ENCODE data around the gene ARHGAP35. TPM values are rescaled to one million over a fixed set of nuclear protein-coding genes. Genes with fewer than 3 reads are reported as not detected.

ARHGAP35 gene
- total RNA-seq, 1 donor from 2014 or later = 86.0 TPM

DNA sequence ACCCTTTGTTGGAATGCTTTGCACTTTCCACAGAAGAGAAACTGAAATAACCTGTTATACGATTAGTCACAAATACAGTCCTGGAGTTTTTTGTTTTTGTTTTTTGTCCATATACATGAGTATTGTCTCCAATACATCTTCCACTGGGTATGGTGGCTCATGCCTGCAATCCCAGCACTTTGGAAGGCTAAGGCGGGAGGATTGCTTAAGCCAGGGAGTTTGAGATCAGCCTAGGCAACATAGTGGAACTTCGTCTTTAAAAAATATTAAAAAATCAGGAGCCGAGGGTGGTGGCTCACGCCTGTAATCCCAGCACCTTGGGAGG is 35.1 kb upstream of the ARHGAP35 start:
- peaks cover under 1% of the 10 kb centered on the region for H3K36me3 Mint-ChIP-seq (ENCODE audit: insufficient read depth)
- H3K4me1 Mint-ChIP-seq (ENCODE audit: low read depth) = no peaks in the 10 kb centered on the region
- peaks cover under 1% of the 10 kb centered on the region for H3K9me3 Mint-ChIP-seq (ENCODE audit: low read depth)
- H3K27ac Mint-ChIP-seq = no peak overlapping the region
- H3K27me3 Mint-ChIP-seq = peaks cover 7% of the 10 kb centered on the region
- TF ChIP-seq, protein P1, sequence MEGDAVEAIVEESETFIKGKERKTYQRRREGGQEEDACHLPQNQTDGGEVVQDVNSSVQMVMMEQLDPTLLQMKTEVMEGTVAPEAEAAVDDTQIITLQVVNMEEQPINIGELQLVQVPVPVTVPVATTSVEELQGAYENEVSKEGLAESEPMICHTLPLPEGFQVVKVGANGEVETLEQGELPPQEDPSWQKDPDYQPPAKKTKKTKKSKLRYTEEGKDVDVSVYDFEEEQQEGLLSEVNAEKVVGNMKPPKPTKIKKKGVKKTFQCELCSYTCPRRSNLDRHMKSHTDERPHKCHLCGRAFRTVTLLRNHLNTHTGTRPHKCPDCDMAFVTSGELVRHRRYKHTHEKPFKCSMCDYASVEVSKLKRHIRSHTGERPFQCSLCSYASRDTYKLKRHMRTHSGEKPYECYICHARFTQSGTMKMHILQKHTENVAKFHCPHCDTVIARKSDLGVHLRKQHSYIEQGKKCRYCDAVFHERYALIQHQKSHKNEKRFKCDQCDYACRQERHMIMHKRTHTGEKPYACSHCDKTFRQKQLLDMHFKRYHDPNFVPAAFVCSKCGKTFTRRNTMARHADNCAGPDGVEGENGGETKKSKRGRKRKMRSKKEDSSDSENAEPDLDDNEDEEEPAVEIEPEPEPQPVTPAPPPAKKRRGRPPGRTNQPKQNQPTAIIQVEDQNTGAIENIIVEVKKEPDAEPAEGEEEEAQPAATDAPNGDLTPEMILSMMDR (IDR thresholded peaks at IDR 0.05; ENCODE audit: unreplicated experiment) = no peak
- no peak for DNase-seq (ENCODE audit: low spot score, unreplicated experiment)
- H3K4me3 Mint-ChIP-seq (ENCODE audit: low read depth) = no peak overlapping the region

DNA sequence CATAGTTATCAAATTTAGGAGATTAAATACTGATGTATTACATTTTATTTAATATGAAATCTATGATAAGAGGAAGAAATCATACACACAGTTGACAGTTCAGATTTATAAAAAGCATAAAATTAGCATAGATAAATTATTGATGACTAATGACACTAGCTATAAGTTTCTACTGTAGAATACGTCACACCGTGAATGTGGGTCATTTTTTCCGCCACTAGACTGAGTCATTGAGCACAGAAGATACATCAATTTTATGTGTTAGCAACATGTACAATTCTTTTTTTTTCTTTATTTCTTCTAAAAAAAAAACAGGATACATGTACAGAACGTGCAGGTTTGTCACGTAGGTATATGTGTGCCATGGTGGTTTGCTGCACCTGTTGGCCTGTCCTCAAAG is 32.3 kb upstream of the ARHGAP35 start:
- H3K27ac Mint-ChIP-seq = no peak overlapping the region
- H3K27me3 Mint-ChIP-seq = peaks cover 10% of the 10 kb centered on the region
- H3K36me3 Mint-ChIP-seq (ENCODE audit: insufficient read depth) = peaks cover 2% of the 10 kb centered on the region
- H3K4me3 Mint-ChIP-seq (ENCODE audit: low read depth) = no peak overlapping the region
- DNase-seq (ENCODE audit: low spot score, unreplicated experiment) = no peak
- TF ChIP-seq, protein P1 (IDR thresholded peaks at IDR 0.05; ENCODE audit: unreplicated experiment) = no peak
- no peaks in the 10 kb centered on the region for H3K4me1 Mint-ChIP-seq (ENCODE audit: low read depth)
- H3K9me3 Mint-ChIP-seq (ENCODE audit: low read depth) = peaks cover 6% of the 10 kb centered on the region

DNA sequence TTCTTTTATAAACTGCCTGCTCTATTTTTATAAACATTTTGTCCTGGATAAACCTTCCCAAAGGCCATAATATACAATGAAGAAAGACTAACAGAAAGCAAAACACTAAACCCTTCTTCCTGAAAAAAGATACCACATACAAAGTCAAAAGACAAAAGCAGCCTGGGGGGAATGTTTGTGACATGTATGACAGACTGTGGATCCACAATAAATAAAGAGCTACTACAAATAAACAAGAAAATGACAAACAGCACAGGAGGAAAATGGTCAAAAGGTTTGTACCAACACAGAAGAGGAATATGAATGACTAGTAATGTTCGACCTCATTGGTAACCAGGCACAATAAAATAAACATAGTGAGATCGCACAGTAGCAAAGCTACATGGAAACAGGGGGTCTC is 29.9 kb upstream of the ARHGAP35 start:
- no peak overlapping the region for H3K4me3 Mint-ChIP-seq (ENCODE audit: low read depth)
- H3K4me1 Mint-ChIP-seq (ENCODE audit: low read depth) = no peaks in the 10 kb centered on the region
- H3K27me3 Mint-ChIP-seq = peaks cover 3% of the 10 kb centered on the region
- TF ChIP-seq, protein P1 (IDR thresholded peaks at IDR 0.05; ENCODE audit: unreplicated experiment) = no peak
- no peak for DNase-seq (ENCODE audit: low spot score, unreplicated experiment)
- peaks cover 6% of the 10 kb centered on the region for H3K9me3 Mint-ChIP-seq (ENCODE audit: low read depth)
- H3K36me3 Mint-ChIP-seq (ENCODE audit: insufficient read depth) = peaks cover 2% of the 10 kb centered on the region
- H3K27ac Mint-ChIP-seq = no peak overlapping the region

DNA sequence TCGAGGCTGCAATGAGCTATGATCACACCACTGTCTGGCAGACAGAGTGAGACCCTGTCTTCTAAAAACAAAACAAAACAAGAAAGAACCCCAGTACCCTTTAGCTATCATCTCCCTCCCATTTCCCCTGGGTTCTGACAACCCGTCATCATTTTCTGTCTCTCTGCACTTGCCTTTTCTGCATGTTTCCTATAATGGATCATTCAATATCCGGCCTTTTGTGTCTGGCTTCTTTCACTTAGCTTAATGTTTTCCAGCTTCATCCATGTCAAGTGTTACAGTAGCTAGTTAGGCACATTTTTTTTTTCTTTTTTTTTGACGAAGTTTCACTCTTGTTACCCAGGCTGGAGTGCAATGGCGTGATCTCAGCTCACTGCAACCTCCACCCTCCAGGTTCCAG is 26.7 kb upstream of the ARHGAP35 start:
- H3K36me3 Mint-ChIP-seq (ENCODE audit: insufficient read depth) = peaks cover 6% of the 10 kb centered on the region
- H3K9me3 Mint-ChIP-seq (ENCODE audit: low read depth) = peaks cover 6% of the 10 kb centered on the region
- H3K4me1 Mint-ChIP-seq (ENCODE audit: low read depth) = no peaks in the 10 kb centered on the region
- peaks cover 3% of the 10 kb centered on the region for H3K27me3 Mint-ChIP-seq
- DNase-seq (ENCODE audit: low spot score, unreplicated experiment) = no peak
- H3K27ac Mint-ChIP-seq = no peak overlapping the region
- H3K4me3 Mint-ChIP-seq (ENCODE audit: low read depth) = no peak overlapping the region
- TF ChIP-seq, protein P1 (IDR thresholded peaks at IDR 0.05; ENCODE audit: unreplicated experiment) = no peak

DNA sequence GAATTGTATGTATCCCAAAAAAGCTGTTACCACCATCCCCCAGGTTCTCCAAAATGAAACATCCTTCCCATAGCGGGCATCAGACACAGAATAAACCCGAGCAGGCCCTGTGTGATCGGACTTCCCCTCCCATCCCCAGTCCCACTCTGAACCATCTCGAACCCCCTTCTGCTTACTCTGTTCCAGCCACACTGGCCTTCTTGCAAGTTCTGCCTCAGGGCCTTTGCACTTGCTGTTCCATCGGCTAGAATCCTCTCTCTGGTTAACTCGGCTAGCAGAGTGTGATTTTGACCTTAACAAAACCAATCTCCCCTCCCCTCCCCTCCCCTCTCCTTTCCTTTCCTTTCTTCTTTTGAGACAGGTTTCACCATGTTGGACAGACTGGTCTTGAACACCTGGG is 25.8 kb upstream of the ARHGAP35 start:
- TF ChIP-seq, protein P1 (IDR thresholded peaks at IDR 0.05; ENCODE audit: unreplicated experiment) = no peak
- Mint-ChIP-seq H3K9me3 (ENCODE audit: low read depth) (peaks cover 6% of the 10 kb centered on the region), H3K4me3 (ENCODE audit: low read depth) (no peak overlapping the region), H3K4me1 (ENCODE audit: low read depth) (no peaks in the 10 kb centered on the region), H3K27me3 (peaks cover 3% of the 10 kb centered on the region), H3K27ac (no peak overlapping the region), H3K36me3 (ENCODE audit: insufficient read depth) (peaks cover 8% of the 10 kb centered on the region)
- no peak for DNase-seq (ENCODE audit: low spot score, unreplicated experiment)

Data from progenitor cell of endocrine pancreas (in vitro differentiated cells).